NCI-H446 (cell line): ENCODE data around the gene SMC3.
A peak's percentile ranks its signal among the peaks of the same experiment; 100 is the strongest.

Source experiments
- DNase-seq, 2 experiments: peaks; one replicate each; lab custom pipeline; 2025; lab: John Stamatoyannopoulos, UW

The SMC3 gene

DNA sequence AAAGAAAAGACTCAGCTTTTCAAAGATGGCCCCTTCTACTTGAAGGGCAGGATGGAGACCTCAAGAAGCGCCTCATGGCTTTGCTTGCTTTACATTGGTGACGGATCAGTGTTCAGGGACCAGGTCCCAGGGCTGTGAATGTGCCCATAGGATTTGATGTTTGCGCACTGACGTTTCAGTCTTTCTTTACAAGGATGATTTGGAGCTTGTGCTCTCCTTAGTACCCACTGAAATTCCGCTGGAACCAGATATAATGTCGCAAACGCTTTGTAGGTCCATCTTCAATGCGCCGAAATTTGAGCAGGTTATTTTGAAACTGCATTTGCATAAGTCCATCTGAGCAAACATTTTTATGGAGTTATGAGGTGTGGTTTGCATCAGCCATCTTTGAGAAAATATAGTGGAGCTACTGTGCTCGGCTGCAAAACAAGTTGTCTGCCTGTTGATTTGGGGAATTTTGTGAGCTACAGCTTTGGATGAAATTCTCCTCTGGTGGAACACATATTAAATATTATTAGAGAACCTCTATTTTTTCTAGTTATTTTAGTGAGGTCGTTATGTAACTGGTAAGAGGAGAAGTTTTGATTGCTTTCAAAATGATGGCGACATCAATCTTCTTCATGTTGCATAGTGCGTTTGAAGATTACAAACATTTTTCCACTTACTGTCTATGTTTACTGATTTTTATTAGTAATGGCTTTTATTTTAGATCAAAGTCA is 79.1 kb downstream of the SMC3 start:
- DNase-seq = peak; percentile 65 to 71

DNA sequence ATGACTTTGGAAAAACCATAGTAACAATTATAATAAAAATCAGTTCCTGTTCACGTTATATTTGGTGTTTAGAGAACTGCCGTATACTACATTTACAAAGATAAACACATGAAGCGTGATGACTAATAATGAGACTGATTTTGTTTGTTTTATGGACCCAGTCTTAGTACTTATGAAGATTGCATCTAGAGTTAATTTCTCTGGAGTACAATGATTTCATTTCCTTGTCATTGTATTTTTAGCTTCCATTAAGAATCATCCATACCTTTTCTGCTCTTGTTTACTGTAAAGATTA is 79.6 kb downstream of the SMC3 start:
- no peak for DNase-seq

DNA sequence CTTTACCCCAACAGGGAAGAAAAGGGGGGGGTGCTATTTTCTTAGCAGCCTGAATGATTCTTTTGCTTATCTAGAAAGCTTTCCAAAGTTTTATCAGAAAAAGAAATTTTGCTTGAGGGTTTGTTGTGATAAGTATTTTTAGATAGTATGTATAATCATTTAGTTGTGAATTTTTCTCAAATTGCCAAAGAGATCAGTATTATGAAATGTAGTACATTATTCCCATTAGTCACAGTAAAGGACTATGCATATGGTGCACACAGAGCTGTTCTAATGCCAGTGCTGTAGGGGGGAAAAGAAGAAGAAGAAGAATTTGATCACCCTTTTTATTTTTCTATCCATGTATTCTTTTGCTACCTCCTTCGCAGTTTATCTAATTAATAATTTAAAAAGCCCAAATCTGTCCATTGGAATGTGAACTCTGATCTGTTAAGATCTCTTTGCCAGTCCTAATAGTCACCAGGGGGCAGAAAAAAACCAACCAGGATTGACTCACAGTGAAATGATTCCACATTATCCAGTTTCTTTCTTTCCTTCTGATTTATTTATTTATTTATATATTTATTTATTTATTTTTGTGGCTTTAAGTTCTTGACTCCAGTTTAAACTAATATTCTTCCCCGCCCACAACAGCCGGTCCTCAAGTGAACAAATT is 81.3 kb downstream of the SMC3 start:
- no peak for DNase-seq

DNA sequence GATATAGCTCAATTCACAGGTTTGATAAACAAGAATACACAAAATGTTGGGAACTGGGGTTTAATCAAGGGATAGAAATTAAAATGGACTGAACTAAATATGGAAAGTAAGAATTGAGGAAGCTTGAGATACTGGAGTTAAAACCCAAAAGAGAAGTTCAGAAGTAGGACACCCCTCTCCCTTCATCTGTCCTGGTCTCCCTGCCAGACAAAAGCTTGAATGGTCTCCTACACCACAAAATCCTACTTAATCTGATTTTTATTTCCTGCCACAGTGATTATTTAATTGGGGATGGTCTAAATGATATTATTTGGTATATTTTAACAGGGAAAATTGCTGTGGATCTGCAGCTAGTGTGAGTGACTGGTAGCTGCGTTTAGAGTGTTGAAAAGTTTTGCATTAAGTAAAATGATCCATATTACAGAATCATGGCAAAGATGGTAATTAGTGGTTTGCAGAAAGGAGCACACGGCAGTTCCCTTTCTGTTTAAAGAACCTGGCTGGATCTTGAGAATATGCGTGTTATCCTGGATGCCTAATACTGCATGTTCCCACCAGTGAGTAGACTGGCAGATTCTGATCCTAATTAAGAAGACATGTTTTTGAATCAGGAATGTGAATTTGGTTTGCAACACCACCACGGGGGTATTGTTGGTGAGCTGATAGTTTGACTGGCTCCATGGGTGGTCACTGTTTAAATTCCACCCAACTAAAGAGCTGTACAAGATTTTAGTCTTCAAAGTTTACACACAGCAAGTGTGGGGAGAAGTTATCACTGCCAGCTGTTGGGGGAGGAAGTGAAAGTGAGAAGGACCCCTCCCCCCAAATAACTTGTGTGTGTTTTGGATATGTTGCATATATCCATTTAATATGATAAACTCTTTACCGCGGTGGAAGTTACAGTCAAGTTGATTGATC is 82.1 kb downstream of the SMC3 start:
- no peak for DNase-seq

DNA sequence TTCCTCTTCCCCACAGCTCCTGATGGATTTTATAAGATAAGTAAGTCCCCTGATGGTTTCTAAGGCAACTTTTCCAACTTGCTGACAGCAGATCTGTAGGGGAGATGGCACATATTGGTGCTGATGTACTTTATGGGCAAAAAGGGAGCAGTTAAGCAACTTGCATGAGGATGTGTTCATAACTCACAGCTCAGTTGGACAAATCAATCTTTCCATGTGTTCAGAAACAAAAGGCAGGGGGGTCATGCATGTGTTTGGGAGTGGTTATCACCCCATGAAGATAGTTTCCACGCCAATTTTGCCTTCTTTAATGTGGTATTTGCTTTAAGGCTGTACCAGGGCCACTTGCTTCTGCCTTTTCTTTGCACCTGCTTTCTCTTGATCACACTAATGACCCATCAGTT is 82.8 kb downstream of the SMC3 start:
- DNase-seq = no peak

DNA sequence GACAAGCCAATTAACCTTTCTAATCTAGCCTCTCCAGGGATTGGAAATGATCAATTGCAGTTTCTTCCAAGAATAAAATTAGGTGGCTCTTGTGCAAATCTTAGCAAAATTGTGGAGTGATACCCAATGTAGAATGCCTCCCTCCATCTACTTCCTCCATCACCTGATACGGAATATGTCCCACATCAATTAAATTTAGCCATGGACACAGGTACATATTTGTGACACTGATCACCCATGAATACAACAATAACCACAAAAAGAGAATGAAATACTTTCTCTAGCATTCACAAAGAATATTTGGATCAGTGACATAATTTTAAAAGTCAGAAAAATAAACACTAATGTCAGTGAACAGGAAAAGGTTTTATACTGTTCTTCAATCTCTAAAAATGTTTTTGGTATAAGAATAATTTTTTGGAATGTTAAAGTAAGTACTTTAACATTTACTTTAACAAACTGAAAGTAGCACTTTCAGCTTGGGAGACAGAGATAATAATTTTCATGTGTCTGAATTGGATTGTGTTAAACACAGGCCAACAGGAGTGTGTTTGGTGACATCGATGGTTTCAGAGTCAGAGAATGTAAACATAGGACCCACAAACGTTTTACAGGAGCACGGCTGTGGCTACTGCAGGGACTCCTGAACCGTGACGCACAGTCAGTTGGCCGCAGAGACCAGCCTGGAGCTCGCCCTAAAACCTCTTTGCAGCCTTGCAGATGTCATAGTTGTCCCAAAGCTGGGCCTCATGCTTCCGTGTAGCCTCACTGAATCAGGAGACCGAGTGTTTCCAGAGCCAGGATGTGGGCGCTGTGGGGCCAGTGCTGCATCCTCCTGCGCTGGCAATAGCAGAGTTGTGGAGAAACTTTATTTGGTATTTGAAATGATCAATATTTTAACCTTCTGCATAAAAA is 83.8 kb downstream of the SMC3 start:
- DNase-seq = no peak

DNA sequence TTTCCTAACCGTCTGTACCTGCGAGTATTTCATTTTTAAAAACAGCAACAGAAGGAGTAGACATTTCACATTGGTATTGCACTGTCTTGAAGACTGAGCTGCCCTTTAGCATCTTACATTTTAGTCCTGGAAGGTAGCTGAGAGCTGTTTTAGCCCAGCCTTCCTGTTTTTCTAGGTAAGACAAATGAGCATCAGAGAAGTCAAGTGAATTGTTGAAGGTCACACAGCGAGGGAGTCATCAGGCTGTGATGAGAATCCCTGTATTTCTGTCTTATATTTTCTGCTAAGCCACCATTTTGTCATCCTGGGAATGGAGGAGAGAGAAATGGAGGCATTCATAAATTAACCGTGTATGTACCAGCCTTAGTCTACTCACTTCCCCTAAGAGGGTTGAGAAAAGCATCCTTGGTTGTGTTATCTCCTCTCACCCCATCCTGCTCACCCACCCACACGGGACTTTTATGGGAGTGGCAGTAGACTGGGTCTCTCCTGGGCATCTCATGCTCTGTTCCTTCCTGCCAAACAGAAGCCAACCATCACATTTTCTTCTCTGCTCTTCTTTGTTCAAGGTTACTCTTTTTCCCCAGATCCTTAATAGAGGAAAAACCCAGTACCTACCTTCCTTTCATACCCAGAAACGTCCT is 85.1 kb downstream of the SMC3 start:
- DNase-seq = no peak
